ENCODE measurements around the gene EMB.
"Not testable (repeated sequence)": the region's sequence is repeated elsewhere in the genome, so short reads cannot be mapped to it uniquely, and the experiment has no call there.

Gene EMB

DNA sequence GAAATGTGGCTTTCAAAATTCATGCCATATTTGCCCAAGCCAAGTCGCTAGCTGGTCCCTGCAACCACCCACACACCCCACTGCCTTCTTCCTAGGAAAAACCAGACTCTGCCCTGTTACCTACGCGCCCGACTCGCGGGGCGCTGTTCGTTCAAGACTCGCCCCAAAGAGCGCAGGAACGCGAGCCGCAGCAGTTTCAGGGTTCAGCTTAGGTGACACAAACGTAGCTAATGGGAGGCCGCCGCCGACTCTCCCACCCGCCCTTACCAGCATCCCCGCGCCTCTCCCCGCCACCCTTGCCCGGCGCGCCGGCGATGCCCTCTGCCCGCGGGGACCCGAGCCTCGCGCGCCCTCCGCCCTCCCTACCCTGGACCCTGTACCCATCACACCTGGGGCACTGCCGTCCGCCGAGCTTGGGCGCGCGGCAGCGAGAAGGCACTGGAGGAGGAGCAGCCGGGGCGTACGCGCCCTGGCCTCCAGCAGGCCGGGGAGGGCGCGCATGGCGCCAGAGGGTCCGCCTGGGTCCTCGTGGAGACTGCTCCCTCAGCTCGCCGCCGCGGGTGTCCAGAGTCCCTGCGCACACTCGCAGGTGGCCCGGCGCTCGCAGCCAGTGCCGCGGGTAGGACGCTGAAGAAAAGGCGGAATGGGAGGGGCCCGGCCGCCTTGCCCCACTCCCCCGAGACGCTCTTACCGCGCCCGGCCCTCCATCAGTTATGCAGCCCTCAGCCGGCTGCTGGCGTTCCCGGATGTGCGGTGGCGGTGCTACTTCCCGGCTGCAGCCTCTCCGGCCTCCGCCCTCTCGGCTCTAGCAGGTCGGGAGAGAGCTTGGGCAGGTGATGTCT lies at the start of gene EMB:
TSS of gene EMB (minus strand) at position 638 of the 842 bp plus-strand sequence. CDS start at position 501, 137 bp downstream.
- no peak for DNase-seq

- not testable (repeated sequence) for DNase-seq
These were observed 48.4 kb upstream of the EMB start for GRCh38 chr5:50489491-50489890.

- DNase-seq: not testable (repeated sequence)
These were observed 37.7 kb upstream of the EMB start for GRCh38 chr5:50478790-50479189.

DNA sequence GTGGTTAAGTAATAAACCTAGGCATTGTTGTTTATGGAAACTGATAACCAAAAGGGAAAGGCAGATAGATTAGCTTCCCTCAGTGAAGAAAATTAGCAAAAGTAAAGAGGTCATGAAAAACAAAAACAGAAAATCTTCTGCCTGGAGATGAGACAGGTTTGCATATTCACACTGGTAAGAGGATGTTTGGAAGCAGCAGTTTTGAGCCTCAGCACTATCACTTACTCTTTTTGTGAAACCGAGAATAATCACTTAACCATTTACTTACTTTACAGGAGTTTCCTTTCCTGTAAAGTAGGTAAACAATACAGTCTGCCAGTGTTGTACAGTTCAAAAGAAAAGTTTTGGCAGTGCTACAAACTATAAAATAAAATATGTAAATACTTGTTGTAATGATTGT lies 35.5 kb upstream of the EMB start:
- DNase-seq: no peak

GRCh38 chr5:50465015-50465414 lies 23.9 kb upstream of the EMB start:
- DNase-seq: not testable (repeated sequence)

- DNase-seq: no peak
These were observed 22.6 kb upstream of the EMB start for GRCh38 chr5:50463726-50464125.

- no peak for DNase-seq
These were observed 22.0 kb upstream of the EMB start for GRCh38 chr5:50463047-50463446.

GRCh38 chr5:50462579-50462978 lies 21.5 kb upstream of the EMB start:
- DNase-seq: not testable (repeated sequence)

DNA sequence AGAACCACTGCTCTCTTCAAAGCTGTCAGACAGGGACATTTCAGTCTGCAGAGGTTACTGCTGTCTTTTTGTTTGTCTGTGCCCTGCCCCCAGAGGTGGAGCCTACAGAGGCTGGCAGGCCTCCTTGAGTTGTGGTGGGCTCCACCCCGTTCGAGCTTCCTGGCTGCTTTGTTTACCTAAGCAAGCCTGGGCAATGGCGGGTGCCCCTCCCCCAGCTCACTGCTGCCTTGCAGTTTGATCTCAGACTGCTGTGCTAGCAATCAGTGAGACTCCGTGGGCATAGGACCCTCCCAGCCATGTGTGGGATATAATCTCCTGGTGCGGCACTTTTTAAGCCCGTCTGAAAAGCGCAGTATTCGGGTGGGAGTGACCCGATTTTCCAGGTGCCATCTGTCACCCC lies 17.3 kb upstream of the EMB start:
- not testable (repeated sequence) for DNase-seq

GRCh38 chr5:50449241-50449640 lies 8.2 kb upstream of the EMB start:
- DNase-seq: not testable (repeated sequence)

- no peak for DNase-seq
These were observed 6.9 kb upstream of the EMB start for GRCh38 chr5:50447941-50448340.

DNA sequence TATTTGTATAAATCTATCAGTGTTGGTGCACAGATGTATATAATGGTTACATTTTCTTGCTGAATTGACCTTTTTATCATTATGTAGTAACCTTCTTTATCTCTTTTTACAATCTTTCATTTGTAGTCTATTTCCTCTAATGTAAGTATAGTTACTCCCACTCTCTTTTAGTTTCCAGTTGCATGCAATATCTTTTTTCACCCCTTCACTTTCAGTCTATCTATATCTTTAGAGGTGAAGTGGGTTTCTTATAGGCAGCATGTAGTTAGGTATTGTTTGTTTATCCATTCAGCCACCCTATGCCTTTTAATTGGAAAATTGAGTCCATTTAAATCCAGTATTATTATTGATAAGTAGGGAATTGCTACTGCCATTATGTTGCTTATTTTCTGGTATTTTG lies 6.1 kb upstream of the EMB start:
- no peak for DNase-seq

GRCh38 chr5:50445296-50445949 lies 4.3 kb upstream of the EMB start:
- no peak for DNase-seq

DNA sequence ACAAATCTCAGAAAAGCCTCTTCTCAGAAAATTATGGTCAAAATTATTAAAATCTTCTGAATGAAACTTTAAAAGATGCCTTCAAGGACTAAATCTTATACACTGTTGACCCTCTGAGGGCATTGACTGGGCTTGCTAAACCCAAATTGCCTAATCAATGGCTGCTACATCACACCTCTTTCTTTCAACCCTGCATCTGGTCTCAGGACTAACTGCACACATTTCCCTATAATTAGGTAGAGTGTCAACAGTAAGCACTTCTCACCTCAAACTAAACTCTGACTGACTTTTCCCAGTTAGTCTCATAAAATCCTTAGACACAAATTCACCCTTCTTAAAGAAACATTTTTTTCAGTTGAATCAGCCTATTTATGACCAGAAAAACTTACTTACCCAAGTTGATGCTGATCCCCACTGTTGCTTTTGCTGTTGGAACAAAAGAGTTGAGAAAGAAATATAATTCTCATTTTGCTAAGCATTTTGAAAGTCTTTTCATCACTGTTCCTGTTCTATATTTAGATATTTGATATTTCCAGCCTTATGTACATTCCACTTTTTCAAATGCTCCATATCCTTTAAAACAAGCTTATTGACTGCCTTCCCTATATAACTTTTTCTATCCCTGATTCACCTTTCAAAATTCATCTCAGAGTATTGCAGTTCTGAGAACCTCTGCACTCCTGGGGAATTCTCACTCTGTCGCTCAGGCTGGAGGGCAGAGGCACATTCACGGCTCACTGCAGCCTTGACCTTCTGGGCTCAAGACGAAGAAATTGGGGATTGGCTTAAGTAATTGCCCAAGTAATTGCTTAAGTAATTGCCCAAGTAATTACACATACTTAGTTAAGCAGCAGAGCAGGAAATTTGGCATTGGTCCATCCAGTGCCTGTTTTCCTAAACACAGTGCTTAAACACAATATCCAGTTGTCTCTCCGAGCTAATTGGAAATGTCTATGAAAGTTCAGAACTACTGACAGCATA lies 1.8 kb upstream of the EMB start:
- DNase-seq: not testable (repeated sequence)

GRCh38 chr5:50441493-50441955 lies 436 bp upstream of the EMB start:
- DNase-seq: no peak

GRCh38 chr5:50439221-50439620 lies 1.9 kb downstream of the EMB start:
- DNase-seq: no peak

- DNase-seq: not testable (repeated sequence)
These were observed 3.0 kb downstream of the EMB start for GRCh38 chr5:50438060-50438459.

- no peak for DNase-seq
These were observed 5.9 kb downstream of the EMB start for GRCh38 chr5:50435168-50435567.

DNA sequence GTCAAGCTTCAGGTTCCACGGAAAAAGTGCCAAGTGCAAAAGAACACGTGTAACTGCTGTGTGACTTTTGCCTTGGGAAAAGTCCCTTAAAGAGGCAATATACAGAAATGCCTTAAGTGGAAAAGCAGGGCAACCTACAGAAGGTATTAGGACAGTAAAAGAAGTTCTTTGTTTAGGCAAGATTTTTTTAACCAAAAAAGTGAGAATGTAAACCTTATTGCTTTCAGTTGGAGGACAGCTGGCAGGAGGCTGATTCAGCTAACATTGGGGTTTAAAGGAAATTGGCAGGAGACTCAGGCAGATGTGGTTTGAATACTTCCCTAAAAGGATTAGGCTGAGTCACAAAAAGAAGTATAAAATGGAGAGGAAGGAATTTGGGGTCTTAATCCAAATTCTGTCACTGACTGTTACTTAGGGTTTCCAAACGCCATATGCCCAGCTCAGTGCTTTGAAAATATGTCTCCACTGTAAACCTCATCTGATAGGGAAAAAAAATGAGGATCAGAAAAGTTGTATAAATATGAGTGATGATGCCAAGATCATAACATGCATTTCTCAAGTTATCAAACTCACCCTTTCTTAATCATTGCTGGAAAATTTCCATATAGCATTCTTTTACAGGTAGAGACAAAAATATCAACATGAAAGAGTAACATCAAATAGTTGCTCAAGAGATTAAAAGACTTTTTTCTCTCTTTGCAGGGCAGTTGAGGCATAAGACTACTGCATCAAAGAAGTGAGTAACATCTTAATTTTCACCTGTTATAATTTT lies 9.8 kb downstream of the EMB start:
- not testable (repeated sequence) for DNase-seq

DNA sequence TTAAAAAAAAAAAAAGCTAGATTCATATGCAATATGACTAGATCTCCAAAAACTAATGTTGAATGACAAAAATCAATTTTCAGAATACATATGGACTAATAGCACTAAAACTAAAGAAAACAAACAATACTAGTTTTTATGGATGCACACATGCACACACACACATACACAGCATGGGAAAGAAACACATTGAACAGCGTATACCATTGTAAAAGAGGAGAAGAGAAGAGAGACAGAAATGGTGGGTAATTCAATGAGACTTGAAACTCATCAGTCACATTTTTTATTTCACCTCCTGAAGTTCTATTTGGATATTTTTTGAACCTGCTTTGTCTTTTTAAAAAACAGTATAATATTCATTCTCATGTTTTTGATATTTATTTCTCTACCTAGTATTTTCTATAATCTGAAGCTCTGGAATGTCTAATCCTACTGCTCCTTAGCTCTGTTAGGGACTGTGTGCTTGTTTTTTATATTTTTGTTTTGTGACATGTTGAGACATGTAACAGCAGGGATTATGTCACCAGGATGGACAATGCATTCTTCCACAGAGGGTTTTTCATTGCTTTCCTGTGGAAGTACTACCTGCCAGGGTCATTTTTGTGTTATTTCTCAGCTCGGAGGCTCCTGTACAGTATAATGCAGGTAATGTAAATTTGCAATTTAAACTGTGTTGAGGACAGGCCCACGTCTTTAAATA lies 17.8 kb downstream of the EMB start:
- not testable (repeated sequence) for DNase-seq

DNA sequence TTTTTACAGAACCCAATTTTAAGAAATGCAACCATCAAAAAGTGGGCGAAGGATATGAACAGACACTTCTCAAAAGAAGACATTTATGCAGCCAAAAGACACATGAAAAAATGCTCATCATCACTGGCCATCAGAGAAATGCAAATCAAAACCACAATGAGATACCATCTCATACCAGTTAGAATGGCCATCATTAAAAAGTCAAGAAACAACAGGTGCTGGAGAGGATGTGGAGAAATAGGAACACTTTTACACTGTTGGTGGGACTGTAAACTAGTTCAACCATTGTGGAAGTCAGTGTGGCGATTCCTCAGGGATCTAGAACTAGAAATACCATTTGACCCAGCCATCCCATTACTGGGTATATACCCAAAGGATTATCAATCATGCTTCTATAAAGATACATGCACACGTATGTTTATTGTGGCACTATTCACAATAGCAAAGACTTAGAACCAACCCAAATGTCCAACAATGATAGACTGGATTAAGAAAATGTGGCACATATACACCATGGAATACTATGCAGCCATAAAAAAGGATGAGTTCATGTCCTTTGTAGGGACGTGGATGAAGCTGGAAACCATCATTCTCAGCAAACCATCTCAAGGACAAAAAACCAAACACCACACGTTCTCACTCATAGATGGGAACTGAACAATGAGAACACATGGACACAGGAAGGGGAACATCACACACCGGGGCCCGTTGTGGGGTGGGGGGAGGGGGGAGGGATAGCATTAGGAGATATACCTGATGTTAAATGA lies 19.7 kb downstream of the EMB start:
- DNase-seq: not testable (repeated sequence)
